GM19023 (cell line): ENCODE data around the gene RPS4Y2.

ENCODE experiments used
- ATAC-seq: cut with Tn5 transposase; IDR thresholded peaks from one replicate; pipeline ENCODE4 v1.9.1; 2021; ENCODE audit warnings: mild to moderate bottlenecking, moderate library complexity; ENCODE audit not compliant: unreplicated experiment

The RPS4Y2 gene

DNA sequence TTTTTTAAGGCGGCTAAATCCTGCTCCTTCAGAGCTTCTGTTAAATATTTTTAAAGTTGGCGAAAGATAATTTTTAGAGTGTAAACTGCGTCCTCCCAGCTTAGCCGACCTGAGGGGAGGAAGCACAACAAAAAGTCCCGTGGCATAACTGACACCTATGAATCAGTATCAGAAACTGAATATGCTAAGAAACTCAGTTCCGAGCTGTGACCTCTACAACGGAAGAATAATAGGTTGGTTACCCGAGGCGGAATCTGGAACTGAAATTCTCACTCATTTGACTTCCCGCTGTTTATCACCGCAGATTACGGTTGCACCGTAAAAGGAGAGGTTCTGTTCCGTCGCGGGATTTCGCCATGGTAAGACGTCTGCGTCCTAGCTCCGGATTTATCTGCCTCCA lies at the start of gene RPS4Y2:
RPS4Y2 (plus strand) TSS at position 301 of the 400 bp plus-strand sequence; CDS start at position 357, 56 bp downstream.
- no peak for ATAC-seq

DNA sequence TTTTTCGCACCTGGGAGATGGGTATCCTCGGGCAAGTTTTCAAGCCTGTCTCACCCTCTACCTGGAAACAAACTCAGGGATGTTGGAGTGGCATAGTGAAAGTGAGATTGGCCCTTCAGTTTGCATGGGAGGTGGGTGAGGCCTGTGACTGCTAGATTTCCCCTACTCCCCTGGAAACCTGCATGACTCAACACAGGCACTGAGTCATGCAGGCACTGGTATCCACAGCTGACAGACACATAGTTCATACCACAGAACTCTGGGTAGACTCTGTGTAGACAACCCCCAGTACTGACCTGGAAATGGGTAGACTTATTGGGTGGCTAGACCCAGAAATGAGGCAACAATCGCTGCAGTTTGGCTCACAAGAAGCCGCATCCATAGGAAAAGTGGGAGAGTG lies 41.5 kb upstream of the RPS4Y2 start:
- ATAC-seq: no peak

DNA sequence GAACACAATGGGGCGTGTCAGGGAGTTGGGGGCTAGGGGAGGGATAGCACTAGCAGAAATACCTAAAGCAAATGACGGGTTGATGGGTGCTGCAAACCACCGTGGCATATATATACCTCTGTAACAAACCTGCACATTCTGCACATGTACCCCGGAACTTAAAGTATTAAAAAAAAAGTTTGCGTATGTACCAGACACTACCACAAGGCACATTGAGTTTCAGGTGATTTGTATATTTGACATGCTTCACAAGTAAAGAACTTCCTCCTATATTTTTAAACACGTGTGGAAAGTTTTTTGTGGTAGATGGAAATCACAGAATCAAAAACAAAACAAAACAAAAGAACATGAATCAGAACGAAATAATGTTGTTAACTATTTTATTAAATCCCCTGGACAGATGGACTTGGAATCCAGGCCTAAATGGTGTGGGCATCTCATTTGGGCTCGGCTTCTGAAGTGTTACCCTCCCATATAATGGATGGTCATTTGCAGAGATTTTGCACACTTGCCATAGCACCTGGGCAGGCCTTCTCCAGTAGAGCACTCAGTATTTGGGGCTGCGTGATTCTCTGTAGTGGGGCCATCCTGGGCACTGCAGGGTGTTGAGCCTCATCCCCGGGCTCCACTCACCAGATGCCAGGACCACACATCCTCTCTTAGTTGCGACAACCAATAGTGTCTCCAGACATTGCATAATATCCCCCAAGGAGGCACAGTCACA lies 29.6 kb upstream of the RPS4Y2 start:
- ATAC-seq: no peak

DNA sequence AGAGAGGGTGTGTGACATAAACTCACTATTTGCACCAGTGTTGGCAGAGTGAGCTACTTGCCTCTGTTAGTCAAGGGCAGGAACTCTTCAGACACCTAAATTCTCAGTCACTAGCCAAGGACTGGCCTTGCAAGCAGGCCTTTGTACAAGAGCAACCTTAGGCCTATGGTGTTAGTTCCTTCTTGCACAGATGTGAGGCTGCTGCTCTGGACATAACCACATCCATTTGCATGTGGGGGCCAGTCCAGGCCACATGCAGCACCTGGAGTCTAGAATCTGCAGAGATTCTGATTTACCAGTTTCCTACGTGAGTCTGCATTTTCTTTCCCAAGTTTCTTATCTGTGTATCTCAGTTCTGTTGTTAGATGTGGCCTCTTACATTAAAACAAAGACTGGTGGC lies 20.7 kb upstream of the RPS4Y2 start:
- ATAC-seq: no peak

DNA sequence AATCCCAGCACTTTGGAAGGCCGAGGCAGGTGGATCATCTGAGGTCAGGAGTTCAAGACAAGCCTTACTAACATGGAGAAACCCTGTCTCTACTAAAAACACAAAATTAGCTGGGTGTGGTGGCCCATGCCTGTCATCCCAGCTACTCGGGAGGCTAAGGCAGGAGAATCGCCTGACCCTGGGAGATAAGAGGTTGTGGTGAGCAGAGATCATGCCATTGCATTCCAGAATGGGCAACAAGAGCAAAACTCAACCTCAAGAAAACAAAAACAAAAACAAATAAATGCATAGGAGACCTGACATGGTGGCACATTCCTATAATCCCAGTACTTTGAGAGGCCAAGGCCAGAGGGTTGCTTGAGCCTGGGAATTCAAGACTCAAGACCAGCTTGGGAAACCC lies 16.1 kb upstream of the RPS4Y2 start:
- ATAC-seq: no peak

DNA sequence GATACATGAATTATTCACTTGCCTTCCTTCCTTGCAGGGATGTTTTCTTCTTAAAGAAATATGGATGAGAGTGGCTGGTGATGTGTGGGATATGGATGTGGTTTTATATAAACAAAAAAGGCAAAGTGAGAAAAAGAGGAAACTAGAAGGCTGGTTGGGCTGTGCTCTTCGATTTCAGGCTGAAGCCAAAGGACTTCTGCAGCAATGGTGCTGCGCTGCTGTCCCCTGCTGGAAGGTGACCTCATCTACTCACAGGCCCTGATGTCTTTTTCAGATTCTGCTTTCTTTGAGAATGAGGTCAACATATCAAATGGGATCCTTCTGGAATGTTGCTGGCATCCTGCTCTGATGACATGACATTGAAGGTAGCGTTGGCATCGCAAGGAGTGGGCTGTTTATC lies 15.3 kb upstream of the RPS4Y2 start:
- ATAC-seq: no peak

DNA sequence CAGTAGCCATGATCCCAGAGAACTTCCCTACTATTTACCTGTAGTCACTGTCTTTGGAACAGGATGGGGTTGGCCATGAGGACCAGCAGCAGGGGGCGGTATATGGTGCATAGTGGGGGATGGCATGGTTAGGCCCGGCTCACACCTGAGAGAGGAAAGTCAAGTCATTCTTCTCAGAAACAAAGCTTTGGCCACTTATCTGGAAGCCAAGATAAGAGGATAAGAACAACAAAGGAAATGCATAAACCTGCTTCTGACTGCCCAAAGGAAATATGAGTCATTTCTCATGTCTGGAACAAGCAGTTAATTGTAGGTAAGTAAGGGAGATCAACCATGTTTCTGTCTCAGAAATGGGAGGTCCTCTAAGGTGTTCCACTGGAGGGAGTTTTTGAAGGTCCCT lies 10.8 kb upstream of the RPS4Y2 start:
- no peak for ATAC-seq

DNA sequence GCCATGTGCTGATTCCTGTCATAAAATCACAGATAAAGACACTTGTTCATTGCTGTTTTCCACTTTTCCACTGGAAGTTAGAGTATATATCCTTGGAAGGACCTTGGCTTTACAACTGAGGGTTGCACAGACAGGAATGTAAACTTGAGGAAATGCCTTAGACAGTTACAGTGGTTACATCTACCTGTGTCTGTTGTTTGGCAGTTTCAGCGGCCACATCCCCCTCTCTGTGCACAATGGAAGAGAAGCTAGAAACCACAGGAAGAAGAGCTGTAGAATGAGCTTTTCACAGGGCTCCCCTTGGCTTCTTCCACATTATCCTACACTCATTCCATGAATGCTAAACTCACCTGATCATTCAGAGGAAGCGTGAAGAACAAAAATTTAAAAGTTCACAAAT lies 9.0 kb upstream of the RPS4Y2 start:
- no peak for ATAC-seq

DNA sequence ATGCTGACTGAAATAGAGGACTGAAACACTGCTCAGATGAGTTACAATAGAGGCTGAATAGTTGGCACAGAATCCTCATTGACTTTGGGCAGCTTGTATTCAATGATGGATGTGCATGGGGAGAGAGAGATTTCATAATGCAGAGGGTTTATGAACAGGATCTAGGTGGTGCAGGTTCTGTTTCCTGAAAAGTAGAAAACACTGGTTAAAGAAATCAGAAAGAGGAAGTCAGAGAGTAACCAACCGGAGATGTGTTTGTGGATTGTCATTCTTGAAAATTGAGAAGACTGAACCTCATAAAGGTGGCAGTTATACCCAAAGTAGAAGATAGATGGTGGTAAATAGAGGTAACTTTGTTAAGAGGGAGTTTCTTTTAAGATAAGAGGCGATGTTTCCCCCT lies 8.0 kb downstream of the RPS4Y2 start:
- no peak for ATAC-seq

DNA sequence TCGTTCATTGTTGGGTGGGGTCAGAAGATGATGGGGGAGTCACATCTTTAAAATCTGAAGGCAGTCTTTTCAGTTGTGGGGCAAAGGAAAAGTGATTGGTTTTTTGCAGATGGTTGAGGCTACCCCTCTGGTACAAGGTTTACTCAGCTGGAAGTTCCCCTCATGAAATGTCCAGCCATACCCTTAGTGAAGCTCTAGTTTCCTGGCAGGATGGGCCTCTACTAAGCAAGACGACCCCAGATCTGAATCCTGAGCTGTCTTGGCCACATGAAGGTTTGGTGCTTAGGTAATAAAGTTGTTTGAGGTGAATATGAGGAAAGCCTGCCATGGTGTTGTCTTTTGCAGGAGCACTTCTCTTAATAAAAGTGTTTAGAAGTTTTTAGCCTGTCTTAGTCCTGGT lies 9.2 kb downstream of the RPS4Y2 start:
- no peak for ATAC-seq

DNA sequence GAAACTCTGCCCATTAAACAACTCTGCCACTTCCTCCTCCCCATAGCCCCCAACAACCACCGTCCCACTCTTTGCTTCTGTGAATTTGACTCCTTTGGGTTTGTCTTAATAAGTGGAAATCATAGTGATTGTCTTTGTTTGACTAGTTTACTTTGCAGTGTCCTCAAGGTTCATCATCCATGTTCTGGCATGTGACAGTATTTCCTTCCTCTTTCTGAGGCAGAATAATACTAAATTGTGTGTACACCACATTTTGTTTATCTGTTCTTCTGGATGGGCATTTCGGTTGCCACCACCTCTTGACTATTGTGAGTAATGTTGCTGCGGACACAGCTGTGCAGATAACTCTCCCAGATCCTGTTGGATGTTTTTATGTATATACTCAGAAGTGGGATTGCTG lies 14.8 kb downstream of the RPS4Y2 start:
- ATAC-seq: no peak

DNA sequence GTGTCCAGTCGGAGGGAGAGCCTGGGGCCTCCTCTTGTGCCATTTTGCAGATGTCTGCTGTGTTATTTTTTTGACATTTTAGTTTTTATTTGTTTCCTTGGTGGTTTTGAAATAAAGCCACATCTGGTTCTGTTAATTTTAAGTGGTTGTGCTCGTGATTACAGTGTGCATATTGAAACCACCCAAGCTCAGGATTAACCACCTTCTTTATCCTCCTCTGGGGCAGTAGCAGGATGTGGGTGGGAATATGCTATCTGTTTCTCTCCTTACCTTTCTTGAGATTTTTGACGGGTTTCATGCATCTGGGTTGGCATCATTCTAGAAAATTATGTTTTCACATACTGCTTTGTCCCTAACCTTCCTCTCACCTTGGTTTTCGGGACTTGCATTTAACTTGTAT lies 20.2 kb downstream of the RPS4Y2 start:
- no peak for ATAC-seq

DNA sequence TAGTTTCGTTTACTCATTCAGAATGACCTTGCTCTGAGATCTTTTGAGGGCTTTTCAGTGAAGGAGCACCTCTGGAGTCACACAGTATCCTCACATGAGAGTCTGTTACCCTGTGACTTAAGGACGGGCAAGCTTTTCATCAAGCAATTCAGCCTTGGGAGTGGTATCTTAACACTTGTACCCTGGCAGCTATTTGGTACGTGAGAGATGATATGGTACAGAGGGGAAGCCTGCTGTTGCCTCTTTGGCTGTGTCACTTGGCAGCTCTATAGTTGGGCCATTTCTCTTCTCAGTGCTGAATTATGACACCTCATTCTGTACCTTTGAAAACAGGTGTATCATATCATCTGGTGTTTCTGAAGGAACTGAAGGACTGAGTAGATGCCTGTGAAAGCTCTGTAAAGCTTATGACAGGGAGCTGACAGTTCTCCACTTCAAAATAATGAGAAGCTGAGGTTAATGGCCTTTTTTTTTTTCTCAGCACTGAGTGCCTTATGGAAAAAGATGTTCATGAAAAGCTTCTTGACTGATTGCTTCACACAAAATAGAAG lies 24.3 kb downstream of the RPS4Y2 start:
- no peak for ATAC-seq

DNA sequence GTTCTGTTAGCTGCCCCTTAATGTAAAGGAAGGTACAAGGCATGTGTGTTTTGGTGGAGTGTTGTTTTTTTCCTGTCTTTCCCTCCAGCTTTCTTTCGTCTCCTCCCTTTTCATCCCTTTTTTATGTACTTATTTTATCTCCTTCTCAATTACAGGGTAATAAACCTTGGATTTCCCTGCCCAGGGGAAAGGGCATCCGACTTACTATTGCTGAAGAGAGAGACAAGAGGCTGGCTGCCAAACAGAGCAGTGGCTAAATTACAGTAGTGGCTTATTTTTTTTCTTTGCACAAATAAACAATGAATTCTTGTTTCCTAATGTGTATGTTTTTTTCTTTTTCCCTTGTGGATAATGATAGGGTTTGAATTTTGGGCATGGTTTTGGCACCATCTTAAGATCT lies 24.9 kb downstream of the RPS4Y2 start:
- no peak for ATAC-seq

DNA sequence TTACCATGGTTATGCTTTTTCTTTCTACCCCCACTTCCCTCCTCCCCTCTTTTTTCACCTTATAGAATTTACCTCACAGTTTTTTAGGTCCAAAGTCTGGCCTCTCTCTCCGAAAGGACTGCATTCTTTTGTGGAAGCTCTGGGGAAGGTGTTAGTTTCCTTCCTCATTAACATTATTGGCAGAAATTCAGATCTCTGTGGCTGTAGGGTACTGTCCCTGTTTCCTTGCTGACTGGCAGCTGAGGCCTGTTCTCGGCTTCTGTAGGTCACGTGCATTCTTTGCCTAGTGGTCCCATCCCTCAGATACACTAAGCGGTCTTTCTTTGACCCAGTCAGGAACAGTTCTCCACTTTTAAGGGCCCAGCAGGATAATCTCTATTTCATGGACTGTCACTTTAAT lies 25.5 kb downstream of the RPS4Y2 start:
- ATAC-seq: no peak

DNA sequence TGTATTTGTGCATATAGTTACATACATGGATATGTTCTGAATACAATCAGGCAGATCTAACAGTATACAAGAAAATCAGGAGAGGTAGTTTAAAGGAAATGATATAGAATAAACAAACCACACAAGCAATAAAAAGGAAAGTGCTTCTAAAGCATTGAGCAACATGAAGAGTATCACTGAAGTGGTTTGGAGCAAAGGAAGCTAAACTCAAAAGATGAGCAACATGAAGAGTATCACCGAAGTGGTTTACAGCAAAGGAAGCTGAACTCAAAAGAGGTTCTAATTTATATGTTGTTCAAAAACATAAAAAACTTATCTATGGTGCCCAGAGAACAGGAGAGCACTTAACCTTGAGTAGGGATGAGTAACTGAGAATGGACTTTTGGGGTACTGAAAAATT lies 29.1 kb downstream of the RPS4Y2 start:
- no peak for ATAC-seq

DNA sequence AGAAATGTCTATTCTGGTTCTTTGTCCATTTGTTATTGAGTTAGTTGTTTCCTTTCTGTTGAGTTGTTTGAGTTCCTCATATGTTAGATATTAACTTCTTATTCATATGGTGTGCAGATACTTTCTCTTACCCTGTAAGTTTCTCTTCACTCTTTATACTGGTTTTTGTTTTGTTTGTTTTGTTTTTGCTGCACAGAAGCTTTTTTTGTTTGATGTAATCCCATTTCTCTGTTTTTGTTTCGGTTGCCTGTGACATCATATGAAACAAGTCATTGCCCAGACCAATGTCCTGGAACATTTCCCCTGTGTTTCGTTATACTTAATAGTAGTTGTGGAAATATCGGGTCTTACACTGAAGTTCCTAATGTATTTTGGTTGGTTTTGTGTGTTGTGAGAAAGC lies 31.2 kb downstream of the RPS4Y2 start:
- no peak for ATAC-seq

DNA sequence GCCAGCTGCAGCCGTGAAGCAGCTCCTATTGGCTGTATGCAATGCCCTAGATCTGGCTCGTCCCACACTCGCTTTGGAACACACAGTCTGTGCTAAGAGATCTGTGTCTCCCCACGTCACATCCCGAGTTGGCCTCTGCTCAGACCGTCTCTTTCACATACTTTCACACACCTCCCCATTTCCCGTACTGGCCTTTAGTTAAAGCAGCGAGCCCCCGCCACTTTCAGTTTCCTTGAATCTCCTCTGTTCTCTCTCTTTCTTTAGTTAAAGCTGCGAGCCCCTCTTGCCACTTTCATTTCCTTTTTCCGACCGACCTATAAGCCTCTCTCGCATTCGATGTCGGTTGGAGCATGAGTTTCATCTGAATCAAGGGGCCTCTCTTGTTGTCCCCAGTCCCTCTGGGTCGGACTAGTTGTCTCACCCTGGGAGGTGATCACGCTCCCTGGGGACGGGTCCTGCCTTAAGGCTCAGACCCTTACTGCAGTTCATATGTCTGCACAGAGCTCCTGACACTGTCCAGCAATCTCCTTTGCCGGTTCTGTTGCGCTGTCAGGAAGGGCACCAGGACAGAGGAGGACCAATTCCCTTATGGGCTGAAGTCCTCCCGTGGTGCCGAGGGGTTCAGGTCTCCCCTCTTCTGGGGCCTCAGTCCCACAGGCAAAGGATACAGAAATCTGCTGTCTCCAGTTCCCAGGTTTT lies 42.6 kb downstream of the RPS4Y2 start:
- ATAC-seq: no peak

DNA sequence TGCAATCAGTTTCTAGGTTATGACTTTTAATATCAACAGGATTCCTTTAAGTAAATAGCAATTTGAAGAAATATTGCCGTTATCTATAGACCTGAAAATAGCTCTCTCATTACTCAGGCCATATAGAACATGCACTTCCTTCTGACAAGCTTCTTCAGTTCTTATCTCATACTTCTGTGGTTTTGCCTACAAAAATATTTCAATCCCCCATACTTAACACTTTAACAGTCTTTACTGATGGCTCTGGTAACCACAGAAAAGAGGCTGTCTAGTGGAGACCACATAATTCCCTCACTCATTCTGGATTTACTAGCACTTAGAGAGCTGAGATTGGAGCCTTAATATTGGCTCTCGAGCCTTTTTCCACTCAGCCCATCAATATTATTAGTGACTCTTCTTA lies 46.8 kb downstream of the RPS4Y2 start:
- ATAC-seq: no peak

DNA sequence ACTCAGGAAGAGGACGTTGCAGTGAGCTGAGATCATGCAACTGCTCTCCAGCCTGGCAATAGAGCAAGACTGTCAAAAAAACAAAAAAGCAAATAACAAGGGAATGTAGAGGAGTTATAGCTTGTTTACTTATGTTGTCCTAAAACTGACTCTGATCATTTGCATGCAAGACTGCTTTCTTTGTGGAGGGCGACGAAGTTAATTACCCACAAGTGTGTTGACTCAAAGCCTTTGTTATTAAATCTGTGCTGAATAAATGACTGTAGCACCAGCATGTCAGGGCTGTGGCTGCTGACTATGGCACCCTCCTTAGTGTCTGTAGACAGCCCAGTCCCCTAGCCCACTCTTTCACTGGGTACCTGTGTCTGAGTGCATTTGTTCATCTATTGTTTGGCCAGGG lies 50.3 kb downstream of the RPS4Y2 start:
- no peak for ATAC-seq

DNA sequence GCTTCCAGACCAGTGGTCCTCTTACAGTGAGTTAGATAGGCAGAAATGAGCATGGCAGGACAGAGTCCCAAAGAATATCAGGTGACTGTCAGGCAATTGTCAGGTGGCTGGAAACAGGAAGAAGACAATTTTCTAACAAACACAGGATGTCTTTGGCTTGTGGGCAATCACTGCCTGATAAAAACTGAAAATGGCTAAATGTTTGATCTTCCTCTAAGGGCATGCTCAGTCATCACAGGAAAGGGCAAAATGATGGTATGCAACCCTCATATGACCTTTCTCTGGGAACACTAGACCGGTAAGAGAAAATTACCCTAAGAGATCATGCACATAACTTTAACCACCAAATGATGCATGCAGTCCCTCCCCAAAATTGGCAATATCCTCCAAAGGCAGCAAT lies 57.6 kb downstream of the RPS4Y2 start:
- ATAC-seq: no peak

DNA sequence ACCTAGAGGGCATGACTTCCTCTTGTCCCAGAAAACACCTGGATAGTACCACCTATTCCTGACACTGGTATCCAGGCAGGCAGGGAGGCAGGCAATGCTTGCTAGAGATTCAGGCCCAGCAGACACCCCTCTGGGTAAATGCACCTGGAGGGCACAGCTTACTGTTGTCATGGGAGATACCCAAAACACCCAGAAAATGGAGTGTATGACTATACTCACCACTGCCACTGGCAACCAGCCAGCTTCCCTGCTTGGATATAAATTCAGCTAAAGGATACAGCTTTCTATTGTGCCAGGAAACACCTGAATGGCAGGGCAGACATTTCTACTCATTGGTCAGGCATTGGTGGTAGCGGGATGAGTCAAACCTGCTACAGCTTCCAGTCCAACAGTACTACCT lies 58.9 kb downstream of the RPS4Y2 start:
- no peak for ATAC-seq
